K562 (cell line): ENCODE results near the gene TRIP12. TPM values are rescaled to one million over a fixed set of nuclear protein-coding genes. Genes with fewer than 3 reads are reported as not detected.
"Not testable (repeated sequence)": the region's sequence is repeated elsewhere in the genome, so short reads cannot be mapped to it uniquely, and the experiment has no call there.

Experiments used
- ATAC-seq: fragments of 200-7000 bp; cut with Tn5 transposase; 3 replicates; pipeline ENCODE4 v1.9.1; 2020; ENCODE audit warnings: moderate library complexity
- BruUV-seq: library from RNA; stranded (reverse); fragments of 400-500 nt; replicated peaks from 2 replicates; lab custom pipeline; 2021; lab: Mats Ljungman, UMichigan
- CTCF ChIA-PET: fragments of 300-600 bp; formaldehyde crosslinking; extraction: SDS; loops from one replicate; lab custom pipeline; 2021; ENCODE audit warnings: low intra/inter-chr PET ratio; lab: Yijun Ruan, JAX
- POLR2A ChIA-PET: fragments of 300-600, 350-650 bp; sonication (Branson Sonifier 250); formaldehyde crosslinking; extraction: SDS; loops from one replicate; lab custom pipeline; 2021; ENCODE audit warnings: antibody characterized with exemption, inconsistent platforms; lab: Yijun Ruan, JAX
- DNase-seq, 4 experiments: peaks; one replicate each; pipeline versions ENCODE4 v3.0.0 to v3.0.0-alpha.2; 2011 to 2018; ENCODE audit warnings: low spot score in 3 of 4, mixed read lengths in 3 of 4; ENCODE audit errors: extremely low read depth in 1 of 4
- FAIRE-seq: peaks from 2 replicates; lab custom pipeline; 2011; peaks lifted over from hg19 to GRCh38; lab: Jason Lieb, UNC
- H2AFZ ChIP-seq: 2 replicates; pipeline ENCODE4 v1.6.0; 2011; ENCODE audit warnings: low read depth, low read length, control low read depth, inconsistent platforms
- H3K27ac ChIP-seq: fragments of 200-600 bp; 3 replicates; pipeline ENCODE4 v1.8.0; 2011; ENCODE audit warnings: low read depth, mild to moderate bottlenecking, control low read depth, inconsistent platforms, low read length, moderate library complexity, mixed read lengths; ENCODE audit errors: extremely low read depth
- H3K27me3 ChIP-seq, 2 experiments: fragments of 300-600 bp in 1 of 2; 2 replicates in 1 of 2; 3 replicates in 1 of 2; pipeline versions ENCODE4 v1.6.0 to v1.8.0; 2011; ENCODE audit warnings: inconsistent platforms in 2 of 2, low read length in 2 of 2, mild to moderate bottlenecking in 1 of 2, mixed read lengths in 1 of 2, moderate library complexity in 1 of 2; ENCODE audit not compliant: control insufficient read depth in 2 of 2, insufficient read depth in 2 of 2
- H3K36me3 ChIP-seq: fragments of 300-600 bp; 3 replicates; pipeline ENCODE4 v1.8.0; 2011; ENCODE audit warnings: mild to moderate bottlenecking, low read length, inconsistent platforms; ENCODE audit not compliant: control insufficient read depth, insufficient read depth
- H3K4me1 ChIP-seq, 2 experiments: fragments of 200-600 bp in 1 of 2; replicated peaks in 1 of 2; 2 replicates in 1 of 2; 3 replicates in 1 of 2; pipeline versions ENCODE4 v1.5.1 to v1.8.0; 2011; ENCODE audit warnings: inconsistent platforms in 2 of 2, low read length in 2 of 2, mild to moderate bottlenecking in 1 of 2, mixed read lengths in 1 of 2, moderate library complexity in 1 of 2; ENCODE audit not compliant: control insufficient read depth in 2 of 2, insufficient read depth in 2 of 2
- H3K4me2 ChIP-seq: 2 replicates; pipeline ENCODE4 v1.6.1; 2011; ENCODE audit warnings: low read length, control low read depth, inconsistent platforms, mixed read lengths; ENCODE audit not compliant: insufficient read depth
- H3K4me3 ChIP-seq: fragments of 200-600 bp; sonication (generic), shearing (Covaris generic); 2 replicates; pipeline ENCODE4 v1.5.1; 2016; ENCODE audit warnings: control low read depth, inconsistent platforms
- H3K79me2 ChIP-seq: fragments of 200-600 bp; 3 replicates; pipeline ENCODE4 v1.8.0; 2011; ENCODE audit warnings: low read length, inconsistent platforms; ENCODE audit not compliant: control insufficient read depth, insufficient read depth
- H3K9ac ChIP-seq, 2 experiments: 2 replicates each; pipeline versions ENCODE4 v1.6.0 to v1.6.1; 2011; ENCODE audit warnings: low read depth in 2 of 2, low read length in 2 of 2, control low read depth in 1 of 2, inconsistent platforms in 1 of 2, mild to moderate bottlenecking in 1 of 2, mixed read lengths in 1 of 2; ENCODE audit not compliant: insufficient read depth in 1 of 2
- H3K9me1 ChIP-seq: one replicate; pipeline ENCODE4 v1.6.0; 2011; ENCODE audit warnings: inconsistent platforms, mild to moderate bottlenecking, low read length, moderate library complexity; ENCODE audit not compliant: control insufficient read depth, insufficient read depth
- H3K9me3 ChIP-seq: replicated peaks from 2 replicates; pipeline ENCODE4 v1.5.1; 2011; ENCODE audit warnings: low read depth, low read length, inconsistent platforms; ENCODE audit not compliant: control insufficient read depth, insufficient read depth
- H4K20me1 ChIP-seq: replicated peaks from 2 replicates; pipeline ENCODE4 v1.6.1; 2011; ENCODE audit warnings: low read length, inconsistent platforms, mixed read lengths; ENCODE audit not compliant: control insufficient read depth, insufficient read depth
- IRF2 ChIP-seq: sonication (generic); formaldehyde crosslinking; IDR thresholded peaks from 2 replicates; pipeline ENCODE4 v1.8.1; 2022; ENCODE audit warnings: mild to moderate bottlenecking, missing genetic modification reagents
- WGBS: fragments of 100-300 bp; shearing (Covaris generic); methylation state at CpG from one replicate; pipeline ENCODE4 v1.1.6; 2016; ENCODE audit warnings: low coverage, mixed read lengths; ENCODE audit not compliant: insufficient coverage; ENCODE audit errors: missing lambda C conversion rate; 5-methylcytosine and 5-hydroxymethylcytosine counted together
- in situ Hi-C: fragments of 300-500 bp; cut with MboI; formaldehyde crosslinking; loops from 4 replicates; pipeline ENCODE4 v1.15.0; 2018; ENCODE audit warnings: inconsistent platforms, mixed read lengths
- intact Hi-C: fragments of 100-400 bp; cut with micrococcal nuclease; formaldehyde crosslinking; loops from 2 replicates; pipeline ENCODE4 v1.14.2; 2022
- polyA plus RNA-seq, 8 experiments: library from polyadenylated mRNA; depleted of rRNA in 4 of 8; stranded (reverse) in 5 of 8; unstranded in 3 of 8; fragments of >200 nt; fragmentation: Nextera tagmentation in 2 of 8; fragmentation: Illumina TruSeq in 1 of 8; extraction: Ambion mirVana in 2 of 8; extraction: Trizol in 1 of 8; gene quantifications; 2 replicates each; pipeline versions ENCODE4 v1.2.1 to v1.2.3, GENCODE V29; 2011 to 2014; ENCODE audit warnings: inconsistent platforms in 1 of 8, missing spikeins in 1 of 8
- total RNA-seq, 7 experiments: library from RNA; depleted of rRNA in 6 of 7; stranded (reverse); fragments of >200 nt in 6 of 7; fragmentation: Illumina TruSeq in 2 of 7; extraction: Trizol in 2 of 7; gene quantifications; 2 replicates each; pipeline versions ENCODE4 v1.2.1 to v1.2.3, GENCODE V29; 2011 to 2021; ENCODE audit warnings: low replicate concordance in 1 of 7

TRIP12 gene
- total and polyA plus RNA-seq, 9 of the 15 experiments (the other 6 are each of a cell fraction or from before 2014, with no cell fraction given), result 15.2 to 131 (median 80.1) TPM

DNA sequence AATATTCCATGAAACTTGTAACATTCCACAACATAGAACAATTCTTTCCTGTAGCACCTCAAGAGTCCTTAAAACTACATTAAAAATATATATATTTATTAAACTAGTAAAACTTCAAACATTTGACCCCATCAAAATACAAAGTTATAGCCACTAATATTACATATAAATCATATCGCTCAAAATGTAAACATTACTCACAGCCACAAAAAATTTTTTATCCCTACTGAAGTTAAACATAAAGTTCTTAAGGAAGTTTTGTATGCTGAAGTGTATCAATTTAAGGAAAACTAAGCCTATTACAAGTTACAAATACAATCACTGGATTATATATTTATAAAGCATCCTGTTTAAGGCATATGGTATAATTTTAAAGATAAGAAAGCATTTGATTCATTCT lies 127.2 kb downstream of the TRIP12 start:
- H3K27me3 ChIP-seq, result no peaks in the 10 kb centered on the region
- no TSS peak for BruUV-seq
- no peaks in the 10 kb centered on the region for H3K9me1 ChIP-seq
- CTCF ChIA-PET, result no interaction called here
- no peak overlapping the region for H3K9ac ChIP-seq
- no peaks in the 10 kb centered on the region for H3K9me3 ChIP-seq
- in situ Hi-C loops (no loop called here), intact Hi-C loops (no loop called here)
- no peak overlapping the region for H3K4me2 ChIP-seq
- H3K4me1 ChIP-seq, result no peaks in the 10 kb centered on the region
- no peak for TF ChIP-seq IRF2
- TF ChIP-seq, all 486 proteins: peak for 0
- 100% methylated on average over 1 of the region's 1 CpG for WGBS
- no peak for DNase-seq
- peaks cover 89% of the 10 kb centered on the region for H3K36me3 ChIP-seq
- ATAC-seq, result no peak
- H3K27ac ChIP-seq, result no peak overlapping the region
- no peak overlapping the region for H2AFZ ChIP-seq
- POLR2A ChIA-PET, result no interaction called here
- H4K20me1 ChIP-seq, result no peaks in the 10 kb centered on the region
- no peaks in the 10 kb centered on the region for H3K79me2 ChIP-seq
- H3K4me3 ChIP-seq, result no peak overlapping the region
- FAIRE-seq, result no peak

DNA sequence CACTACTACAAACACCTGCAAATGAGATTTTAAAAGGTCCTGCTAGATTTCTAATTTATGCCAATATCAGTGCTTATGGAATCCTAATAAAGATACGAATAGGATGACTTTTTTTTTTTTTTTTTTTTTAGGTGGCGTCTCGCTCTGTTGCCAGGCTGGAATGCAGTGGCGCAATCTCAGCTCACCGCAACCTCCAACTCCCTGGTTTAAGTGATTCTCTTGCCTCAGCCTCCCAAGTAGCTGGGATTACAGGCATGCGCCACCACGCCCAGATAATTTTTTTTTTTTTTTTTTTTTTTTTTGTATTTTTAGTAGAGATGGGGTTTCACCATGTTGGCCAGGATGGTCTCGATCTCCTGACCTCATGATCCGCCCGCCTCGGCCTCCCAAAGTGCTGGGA lies 135.5 kb downstream of the TRIP12 start:
- in situ Hi-C loops, DNase-seq, POLR2A ChIA-PET, H3K4me1 ChIP-seq, H3K27me3 ChIP-seq, H3K9ac ChIP-seq, H2AFZ ChIP-seq, H3K4me3 ChIP-seq, H3K9me3 ChIP-seq, H3K4me2 ChIP-seq, H3K9me1 ChIP-seq, FAIRE-seq, ATAC-seq, H3K27ac ChIP-seq, BruUV-seq, CTCF ChIA-PET, H3K79me2 ChIP-seq, H4K20me1 ChIP-seq: not testable (repeated sequence)
- peaks cover 75% of the 10 kb centered on the region; the same call in 2 of the 3 replicates for H3K36me3 ChIP-seq
- intact Hi-C loops, result loop anchor here (10.0 kb wide), 1 partner anchor 829 kb away; no protein-coding TSS in a partner anchor
- 97% methylated on average over 6 of the region's 11 CpGs for WGBS
